Raji (cell line): ENCODE data around the gene ZBTB16.

Source experiments
- POLR2A ChIP-seq: IDR thresholded peaks from 2 replicates; pipeline ENCODE4 v1.6.1; 2011; ENCODE audit warnings: low read depth, low read length, control low read depth; ENCODE audit not compliant: insufficient read depth

The ZBTB16 gene

GRCh38 chr11:114250180-114250579 lies 190.7 kb downstream of the ZBTB16 start:
- no peak for TF ChIP-seq POLR2A

GRCh38 chr11:114250993-114251814 lies 191.7 kb downstream of the ZBTB16 start:
- TF ChIP-seq POLR2A = no peak

- no peak for TF ChIP-seq POLR2A
Measured at GRCh38 chr11:114251815-114252337, 192.4 kb downstream of the ZBTB16 start.

GRCh38 chr11:114252767-114253166 lies 193.3 kb downstream of the ZBTB16 start:
- no peak for TF ChIP-seq POLR2A

GRCh38 chr11:114253771-114254170 lies 194.3 kb downstream of the ZBTB16 start:
- no peak for TF ChIP-seq POLR2A

GRCh38 chr11:114254571-114255146 lies 195.1 kb downstream of the ZBTB16 start:
- no peak for TF ChIP-seq POLR2A

- no peak for TF ChIP-seq POLR2A
Measured at GRCh38 chr11:114255289-114255688, 195.8 kb downstream of the ZBTB16 start.

- TF ChIP-seq POLR2A = no peak
Measured at GRCh38 chr11:114256176-114256966, 196.9 kb downstream of the ZBTB16 start.

GRCh38 chr11:114256967-114257286 lies 197.4 kb downstream of the ZBTB16 start:
- TF ChIP-seq POLR2A = no peak

GRCh38 chr11:114257621-114258558 lies 198.4 kb downstream of the ZBTB16 start:
- no peak for TF ChIP-seq POLR2A

- no peak for TF ChIP-seq POLR2A
Measured at GRCh38 chr11:114258696-114259095, 199.2 kb downstream of the ZBTB16 start.

GRCh38 chr11:114259124-114259526 lies 199.6 kb downstream of the ZBTB16 start:
- no peak for TF ChIP-seq POLR2A

GRCh38 chr11:114259551-114259983 lies 200.1 kb downstream of the ZBTB16 start:
- TF ChIP-seq POLR2A = no peak

- no peak for TF ChIP-seq POLR2A
Measured at GRCh38 chr11:114260077-114260476, 200.6 kb downstream of the ZBTB16 start.
